Astrocyte of the hippocampus (primary cell): ENCODE measurements around the gene IBA57.

ENCODE experiments used
- DNase-seq: peaks from one replicate; pipeline ENCODE4 v3.0.0; 2011; ENCODE audit warnings: low read depth, low spot score

Gene IBA57

DNA sequence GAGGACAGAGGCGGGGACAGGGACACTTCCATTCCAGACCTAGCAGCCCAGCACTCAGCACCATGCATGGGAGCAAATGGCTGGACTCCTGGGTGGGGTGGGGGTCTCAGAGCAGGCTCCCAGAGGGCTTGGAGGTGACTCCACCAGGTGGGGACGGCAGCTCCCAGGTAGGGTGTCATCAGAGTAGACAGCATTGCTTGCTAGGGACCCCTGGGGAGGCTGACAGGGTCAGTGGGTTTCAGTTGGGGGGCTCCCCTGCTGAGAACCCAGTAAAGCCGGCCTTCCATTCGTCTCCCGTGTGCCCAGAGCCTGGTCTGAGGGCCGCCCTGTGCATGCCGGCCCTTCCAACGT, 20.6 kb upstream of the IBA57 start:
- DNase-seq: no peak

DNA sequence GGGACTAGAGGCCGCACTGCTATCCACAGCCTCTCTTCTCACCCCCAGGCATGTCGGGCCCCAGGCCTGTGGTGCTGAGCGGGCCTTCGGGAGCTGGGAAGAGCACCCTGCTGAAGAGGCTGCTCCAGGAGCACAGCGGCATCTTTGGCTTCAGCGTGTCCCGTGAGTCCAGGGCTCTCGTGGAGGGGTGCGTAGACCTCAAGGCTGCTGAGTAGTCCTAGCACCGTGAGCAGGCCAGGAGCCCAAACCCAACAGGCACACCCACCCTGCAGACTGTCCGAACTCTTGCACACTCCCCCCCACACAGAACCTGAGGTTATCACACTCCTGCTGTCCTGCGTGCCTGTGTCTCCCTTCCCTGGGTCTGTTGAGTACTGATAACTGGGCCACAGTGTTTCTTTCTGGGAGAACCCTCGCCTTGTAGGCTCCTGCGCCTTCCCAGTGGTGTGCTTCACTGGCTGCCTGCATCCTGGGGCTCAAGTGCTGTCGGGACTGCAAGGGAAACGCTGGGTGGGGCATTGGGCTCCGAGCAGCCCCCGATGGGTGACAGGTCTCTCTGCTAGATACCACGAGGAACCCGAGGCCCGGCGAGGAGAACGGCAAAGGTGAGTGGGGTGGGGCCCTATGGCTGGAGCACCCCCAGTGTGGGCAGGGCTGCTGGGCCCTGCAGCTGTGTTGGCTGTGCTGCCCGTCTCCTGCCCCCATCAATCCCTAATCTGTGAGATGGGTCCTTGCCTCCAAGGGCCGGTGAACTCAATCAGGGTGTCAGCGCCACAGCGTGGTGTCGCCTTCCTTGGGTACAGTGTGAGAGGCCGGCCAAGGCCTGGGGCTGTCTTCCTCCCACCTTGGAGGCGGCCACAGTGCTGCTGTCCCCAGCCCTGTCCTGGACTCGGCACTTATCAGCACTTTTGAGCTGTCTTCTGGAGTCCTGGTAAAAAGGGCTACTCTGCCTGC, 19.9 kb upstream of the IBA57 start:
- DNase-seq: no peak

DNA sequence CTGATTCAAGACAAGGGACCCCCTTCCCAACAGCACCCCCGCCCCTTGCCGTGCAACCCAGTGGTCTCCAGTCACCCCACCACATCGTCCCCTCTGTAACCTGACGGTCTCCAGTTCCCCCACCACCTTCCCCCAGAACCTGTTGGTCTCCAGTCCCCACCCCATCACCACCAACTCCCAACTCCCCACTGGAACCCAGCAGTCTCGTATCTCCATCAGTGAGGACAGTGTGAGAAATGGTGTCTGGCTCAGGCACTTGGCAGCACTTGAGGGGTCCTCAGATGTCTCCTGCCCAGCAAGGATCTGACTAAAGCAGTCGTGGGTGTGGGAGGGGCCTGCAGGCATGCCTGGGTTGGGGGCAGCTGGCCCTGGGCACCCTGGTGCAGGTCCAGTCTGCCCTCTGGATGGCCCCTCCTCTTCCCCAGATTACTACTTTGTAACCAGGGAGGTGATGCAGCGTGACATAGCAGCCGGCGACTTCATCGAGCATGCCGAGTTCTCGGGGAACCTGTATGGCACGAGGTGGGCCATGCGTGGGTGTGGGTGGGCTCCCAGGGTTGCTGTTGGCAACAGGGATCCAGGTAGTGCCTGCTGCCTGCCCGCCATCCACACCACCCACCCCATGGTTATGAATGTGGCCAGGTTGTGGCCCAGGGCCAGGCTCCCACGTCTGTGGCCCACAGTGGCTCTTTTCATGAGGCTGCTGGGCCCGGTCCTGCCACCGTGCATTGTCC, 19.0 kb upstream of the IBA57 start:
- DNase-seq: no peak

DNA sequence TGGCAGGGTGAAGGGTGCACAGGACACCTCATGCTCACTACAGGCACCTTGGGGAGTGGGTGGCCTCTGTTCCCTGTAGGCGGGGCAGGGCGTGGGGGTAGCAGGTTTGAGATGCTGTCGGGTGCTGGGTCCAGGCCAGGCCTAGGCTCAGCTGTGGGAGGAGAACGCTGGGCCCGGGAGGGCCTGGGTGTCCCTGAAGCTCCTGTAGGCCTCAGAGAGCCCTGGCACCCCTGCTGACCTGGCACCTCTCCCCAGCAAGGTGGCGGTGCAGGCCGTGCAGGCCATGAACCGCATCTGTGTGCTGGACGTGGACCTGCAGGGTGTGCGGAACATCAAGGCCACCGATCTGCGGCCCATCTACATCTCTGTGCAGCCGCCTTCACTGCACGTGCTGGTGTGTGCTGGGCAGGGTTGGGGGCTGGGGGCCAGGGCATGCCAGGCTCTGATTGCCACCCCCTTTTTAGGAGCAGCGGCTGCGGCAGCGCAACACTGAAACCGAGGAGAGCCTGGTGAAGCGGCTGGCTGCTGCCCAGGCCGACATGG, 18.4 kb upstream of the IBA57 start:
- DNase-seq: no peak

DNA sequence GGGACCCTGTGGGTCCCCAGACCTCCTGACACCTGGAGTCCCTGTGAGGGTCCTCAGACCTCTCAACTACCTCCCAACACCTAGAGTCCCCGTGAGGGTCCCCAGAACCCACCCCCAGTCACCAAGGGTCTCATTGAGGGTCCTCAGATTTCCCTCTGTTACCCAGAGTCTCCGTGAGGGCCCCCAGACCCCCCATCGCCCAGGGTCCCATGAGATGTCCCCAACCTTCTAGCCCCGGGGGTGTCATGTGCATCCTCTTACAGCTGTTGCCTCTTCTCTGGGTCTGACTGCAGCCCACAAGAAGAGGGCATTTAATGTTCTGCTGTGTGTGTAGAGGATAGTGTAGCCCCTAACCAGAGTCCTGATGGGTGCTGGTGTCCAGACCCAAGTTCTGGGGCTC, 17.8 kb upstream of the IBA57 start:
- no peak for DNase-seq

DNA sequence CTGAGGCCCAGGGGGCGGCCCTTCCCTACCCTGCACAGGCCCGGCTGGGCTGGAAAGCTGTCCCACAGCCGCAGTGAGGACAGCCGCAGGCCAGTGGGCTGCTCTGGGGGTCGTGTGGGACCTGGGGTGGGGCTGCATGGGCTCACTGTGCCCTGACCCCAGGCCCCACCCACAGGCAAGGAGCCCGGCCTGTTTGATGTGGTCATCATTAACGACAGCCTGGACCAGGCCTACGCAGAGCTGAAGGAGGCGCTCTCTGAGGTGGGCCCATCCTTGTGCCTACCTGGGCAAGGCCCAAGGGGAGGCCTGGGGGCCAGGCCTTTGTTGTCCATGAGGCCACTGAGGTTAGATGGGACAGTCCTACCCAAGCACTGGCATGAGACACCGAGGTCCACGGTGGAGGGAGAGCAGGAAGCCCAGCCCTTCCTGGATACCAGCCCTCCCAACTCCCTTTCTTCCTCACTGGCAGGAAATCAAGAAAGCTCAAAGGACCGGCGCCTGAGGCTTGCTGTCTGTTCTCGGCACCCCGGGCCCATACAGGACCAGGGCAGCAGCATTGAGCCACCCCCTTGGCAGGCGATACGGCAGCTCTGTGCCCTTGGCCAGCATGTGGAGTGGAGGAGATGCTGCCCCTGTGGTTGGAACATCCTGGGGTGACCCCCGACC, 17.3 kb upstream of the IBA57 start:
- no peak for DNase-seq

DNA sequence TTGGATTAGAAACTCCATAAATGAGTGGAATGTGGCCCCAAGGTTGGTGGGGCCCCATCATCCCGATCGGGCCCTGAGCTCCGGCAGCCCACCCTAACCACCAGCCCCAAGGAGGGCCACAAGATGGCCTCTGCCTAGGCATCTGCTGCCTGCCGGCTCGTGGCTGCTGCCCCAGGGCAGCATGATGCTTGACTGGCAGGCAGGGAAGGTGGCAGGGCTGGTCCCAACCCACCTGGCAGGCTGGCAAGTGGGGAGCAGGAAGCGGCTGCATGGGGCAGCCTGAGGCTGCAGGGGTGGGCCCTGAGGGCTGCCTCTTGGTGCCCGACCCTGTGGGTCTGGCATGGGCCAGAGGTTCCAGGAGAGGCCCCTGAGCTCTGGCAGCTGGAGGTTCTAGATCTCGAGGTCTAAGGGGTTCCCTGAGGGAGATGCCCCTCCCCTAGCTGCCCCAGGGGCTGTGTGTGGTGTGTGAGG, 16.6 kb upstream of the IBA57 start:
- no peak for DNase-seq

DNA sequence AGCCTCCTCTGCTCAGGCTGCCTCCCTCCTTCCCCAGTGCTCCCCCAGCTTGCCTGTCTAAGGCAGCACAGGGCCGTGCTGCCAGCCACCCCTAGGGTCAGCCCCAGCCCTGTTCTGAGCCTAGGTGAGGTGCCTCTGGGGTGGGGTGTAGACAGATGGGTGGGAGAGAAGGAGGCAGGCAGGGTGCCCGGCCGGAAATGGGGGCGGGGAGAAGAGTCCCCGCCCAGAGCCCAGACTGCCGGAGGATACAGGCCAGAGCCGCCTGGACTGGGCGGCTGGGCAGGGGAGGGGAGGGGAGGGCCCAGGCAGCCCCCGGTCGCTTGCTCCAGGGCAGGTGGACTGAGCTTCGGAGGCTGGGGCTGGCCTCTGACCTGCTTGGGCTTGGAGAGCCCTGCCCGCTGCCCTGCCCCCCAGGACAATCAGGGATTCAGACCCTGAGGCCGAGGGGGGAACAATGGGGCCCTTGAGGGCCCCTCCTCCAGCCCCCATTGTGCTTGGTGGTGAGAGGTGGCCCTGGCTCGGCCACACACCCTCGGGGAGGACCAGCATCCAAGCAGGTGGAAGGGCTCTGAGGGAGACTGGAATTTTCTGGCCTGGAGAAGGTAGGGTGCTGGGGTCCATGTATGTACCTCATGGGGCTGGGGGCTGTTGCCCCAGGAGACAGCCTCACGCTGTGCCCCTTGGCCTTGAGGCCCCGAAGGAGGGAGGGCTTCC, 16.0 kb upstream of the IBA57 start, which contains the start of gene GJC2:
Gene GJC2, plus strand, starts transcription at position 525 of the 714 bp plus-strand sequence. CDS start 7,829 bp downstream, outside the sequence.
- DNase-seq: peak; percentile 23

DNA sequence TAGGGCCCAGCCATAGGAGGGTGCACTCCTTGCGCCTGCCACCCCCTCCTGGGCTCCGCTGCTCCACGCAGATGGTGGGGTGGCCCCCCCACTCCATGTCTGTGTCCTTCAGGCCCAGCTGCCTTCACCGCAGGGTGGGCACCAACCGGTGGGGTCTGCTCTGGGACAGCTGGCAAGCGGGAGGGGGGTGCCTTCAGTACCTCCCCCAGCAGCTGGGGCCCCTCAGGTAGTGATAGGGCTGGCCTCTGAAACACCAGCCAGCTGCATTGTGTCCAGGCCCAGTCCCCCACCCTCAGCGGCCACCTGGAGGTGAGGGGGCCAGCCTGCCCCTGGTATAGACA, 15.5 kb upstream of the IBA57 start:
- no peak for DNase-seq

DNA sequence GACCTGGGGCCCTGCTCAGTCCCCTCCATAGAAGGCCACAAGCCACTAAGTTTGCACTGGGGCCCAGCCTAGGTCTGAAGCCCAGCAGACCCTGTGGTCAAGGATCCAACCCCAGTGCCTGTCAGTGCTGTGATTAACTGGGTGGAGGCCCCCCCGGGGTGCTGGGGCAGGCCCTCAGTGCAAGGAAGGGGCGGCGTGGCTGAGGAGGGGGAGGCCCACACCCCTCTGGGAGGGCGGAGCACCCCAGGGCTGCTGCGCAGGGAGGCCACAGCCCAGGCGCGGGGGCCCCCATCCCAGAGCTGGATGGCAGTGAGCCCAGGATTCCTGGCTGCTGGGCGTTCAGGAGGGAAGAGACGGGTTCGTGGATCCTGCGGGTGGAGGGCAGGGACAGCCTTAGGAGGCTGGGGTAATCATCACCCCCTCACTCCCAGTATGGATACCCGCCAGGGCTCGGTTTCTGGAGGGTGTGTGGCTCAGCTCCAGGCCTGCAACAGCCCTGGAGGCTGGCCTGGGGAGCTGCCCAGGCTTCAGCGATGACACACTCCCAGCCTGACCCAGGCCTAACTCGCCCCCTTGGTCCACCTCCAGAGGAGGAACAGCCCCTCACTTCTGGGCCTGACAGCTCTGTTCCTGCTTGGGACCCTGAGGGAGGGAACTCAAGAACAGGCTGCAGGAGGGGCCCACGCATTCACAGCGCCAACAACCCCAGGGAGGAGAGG, 15.0 kb upstream of the IBA57 start:
- DNase-seq: peak; percentile 78

DNA sequence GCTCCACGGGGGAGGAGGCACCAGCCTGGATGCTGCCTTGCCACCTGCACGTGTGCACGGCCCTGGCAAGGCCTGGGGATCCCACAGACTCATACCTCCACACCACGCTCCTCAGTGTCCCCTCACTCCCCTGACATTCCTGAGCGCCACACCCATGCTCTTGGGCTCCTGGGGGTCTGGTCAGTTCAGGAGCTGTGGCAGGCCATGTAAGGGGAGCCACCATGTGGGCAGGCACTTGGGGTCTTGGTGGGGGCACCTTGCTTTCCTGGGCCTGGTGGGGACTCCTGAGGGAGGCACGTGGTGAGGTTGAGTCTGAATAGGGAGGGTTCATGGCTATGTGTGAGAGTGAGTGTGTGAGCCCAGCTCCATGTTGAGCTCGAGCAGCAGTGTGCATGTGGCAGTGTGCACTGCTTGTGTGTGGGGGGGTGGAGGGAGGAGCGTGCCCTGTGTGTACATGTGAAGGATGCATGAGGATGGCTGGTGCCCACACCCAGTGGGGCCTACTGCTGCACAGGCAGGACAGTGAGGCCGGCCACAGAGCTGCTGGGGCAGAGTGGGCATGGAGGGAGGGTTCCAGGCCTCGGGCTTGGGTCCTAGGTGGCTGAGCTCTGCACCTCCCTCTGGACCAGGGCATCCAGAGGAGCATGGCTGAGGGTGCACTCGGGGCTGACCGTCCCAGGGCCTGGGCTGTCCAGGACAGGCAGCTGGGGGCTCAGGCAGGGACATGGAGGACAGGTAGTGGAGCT, 14.3 kb upstream of the IBA57 start:
- no peak for DNase-seq

DNA sequence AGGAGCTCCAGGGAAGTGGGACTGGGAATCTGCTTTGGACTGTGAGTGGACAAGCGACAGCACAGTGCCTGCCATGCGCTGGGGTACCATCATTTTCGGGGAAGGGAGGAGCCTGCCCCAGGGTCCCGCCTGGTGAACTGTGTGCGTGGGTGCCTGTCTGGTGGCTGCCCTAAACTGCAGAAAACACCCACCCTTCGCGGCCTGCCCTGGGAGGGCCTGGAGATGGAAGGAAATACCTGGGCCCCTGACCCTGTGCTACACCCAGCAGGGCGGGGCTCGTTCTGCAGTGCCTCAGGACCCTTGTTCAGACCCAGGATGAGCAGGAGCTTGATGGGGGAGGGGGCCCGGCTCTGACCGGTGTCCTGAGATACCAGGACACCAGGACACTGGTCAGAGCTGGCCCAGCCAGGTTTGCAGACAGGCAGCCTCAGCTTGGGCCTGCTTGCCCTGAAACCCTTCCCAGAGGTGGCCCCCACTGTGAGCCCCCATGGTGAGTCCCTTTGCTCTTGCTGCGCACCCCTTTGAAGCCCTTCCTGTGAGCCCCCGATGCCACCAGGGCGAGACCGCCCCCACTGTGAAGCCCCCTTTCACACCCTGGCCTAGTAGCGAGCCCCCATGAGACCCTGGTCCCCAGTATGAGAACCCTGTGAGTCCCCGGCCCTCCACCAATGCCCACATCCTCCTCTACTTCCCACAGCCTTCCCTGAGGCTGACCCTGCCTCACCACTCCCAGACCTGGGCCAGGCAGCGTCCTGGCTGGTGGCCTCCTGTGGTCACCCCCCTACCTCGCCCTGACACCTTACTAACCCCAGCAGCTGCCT, 13.3 kb upstream of the IBA57 start:
- no peak for DNase-seq

DNA sequence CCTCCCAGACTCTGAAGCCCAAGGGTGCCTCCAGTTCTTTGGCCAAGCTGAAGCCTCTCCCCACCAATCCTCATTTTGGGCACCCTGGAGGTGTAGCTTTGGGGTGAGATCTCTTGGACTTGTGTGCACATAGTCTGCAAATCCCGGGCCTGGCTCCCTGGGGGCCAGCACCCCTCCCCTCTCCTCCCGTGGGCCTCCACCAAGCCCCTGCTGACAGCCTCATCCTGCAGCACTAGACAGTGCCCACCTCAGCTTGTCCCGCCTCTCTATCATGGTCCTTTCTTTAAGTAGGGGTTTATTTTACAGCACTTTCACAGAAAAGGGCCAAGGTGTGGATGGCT, 12.7 kb upstream of the IBA57 start:
- DNase-seq: no peak

DNA sequence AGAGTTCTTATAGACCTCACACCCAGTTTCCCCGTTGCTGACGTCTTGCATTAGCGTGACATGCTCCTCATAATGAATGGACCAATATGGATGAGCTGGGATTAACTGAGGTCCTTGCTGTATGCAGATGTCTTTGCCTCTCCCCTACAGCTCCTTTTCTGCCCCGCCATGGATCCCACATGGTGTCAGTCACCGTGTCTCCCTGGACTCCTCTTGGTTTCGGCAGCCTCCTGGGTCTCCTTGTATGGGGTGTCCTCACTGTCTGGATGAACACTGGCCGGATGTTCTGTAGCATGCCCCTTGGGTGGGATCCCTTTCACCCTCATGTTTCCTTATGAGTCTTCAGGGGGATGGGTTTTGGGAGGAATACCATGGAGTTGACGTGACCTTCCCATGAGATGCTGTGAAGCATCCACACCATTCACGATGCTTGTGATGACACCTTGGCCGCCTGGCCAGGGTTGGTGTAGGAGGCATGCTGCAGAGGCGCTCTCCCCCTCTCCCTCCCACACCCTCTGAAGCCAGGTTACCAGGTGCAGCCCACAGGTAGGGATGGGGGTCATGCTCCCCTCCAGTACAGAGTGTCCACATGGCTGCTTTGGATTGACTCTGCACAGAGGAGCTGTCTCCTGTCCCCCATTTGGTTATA, 11.5 kb upstream of the IBA57 start:
- DNase-seq: no peak

DNA sequence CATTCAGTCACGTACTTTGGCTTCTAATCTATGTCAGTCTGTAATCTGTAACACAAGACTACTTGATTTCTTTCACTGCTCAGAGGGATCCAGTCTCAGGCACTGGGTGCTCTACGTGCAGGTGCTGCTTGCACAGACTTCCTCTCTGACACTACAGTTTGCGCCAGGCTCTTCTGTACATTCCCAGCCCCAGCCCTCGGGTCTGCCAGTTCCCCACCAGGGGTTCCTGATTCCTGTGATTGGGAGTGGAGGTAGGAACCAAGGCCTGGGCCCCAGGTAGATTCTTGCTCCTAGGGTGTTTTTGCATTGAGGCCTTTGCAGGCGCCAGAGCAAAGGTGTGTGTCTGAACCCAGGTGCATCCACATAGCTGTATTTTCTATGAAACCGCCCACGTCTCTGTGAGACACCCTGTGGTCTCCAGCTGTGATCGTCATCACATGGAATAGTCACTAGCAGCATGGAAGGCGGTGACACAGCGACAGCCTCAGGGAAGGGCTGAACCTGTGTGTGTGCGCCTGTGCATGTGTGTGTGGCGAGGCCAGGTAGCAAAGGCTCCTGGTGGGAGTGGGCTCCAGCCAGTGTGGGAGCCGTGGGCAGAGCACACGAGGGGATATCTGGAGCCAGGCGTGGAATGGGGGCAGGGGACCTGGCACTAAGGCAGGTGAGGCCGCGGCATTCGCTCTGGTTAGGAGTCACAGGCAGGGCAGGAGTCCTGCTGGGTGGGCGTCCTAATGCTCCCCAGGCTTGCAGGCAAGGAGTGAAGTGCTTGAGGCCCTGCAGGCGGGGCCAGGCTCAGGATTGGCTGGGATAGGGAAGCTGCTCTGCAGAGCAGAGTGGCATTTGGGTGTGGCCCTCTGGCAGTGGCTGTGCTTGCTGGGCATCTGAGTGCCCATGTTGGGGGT, 10.7 kb upstream of the IBA57 start:
- DNase-seq: no peak

DNA sequence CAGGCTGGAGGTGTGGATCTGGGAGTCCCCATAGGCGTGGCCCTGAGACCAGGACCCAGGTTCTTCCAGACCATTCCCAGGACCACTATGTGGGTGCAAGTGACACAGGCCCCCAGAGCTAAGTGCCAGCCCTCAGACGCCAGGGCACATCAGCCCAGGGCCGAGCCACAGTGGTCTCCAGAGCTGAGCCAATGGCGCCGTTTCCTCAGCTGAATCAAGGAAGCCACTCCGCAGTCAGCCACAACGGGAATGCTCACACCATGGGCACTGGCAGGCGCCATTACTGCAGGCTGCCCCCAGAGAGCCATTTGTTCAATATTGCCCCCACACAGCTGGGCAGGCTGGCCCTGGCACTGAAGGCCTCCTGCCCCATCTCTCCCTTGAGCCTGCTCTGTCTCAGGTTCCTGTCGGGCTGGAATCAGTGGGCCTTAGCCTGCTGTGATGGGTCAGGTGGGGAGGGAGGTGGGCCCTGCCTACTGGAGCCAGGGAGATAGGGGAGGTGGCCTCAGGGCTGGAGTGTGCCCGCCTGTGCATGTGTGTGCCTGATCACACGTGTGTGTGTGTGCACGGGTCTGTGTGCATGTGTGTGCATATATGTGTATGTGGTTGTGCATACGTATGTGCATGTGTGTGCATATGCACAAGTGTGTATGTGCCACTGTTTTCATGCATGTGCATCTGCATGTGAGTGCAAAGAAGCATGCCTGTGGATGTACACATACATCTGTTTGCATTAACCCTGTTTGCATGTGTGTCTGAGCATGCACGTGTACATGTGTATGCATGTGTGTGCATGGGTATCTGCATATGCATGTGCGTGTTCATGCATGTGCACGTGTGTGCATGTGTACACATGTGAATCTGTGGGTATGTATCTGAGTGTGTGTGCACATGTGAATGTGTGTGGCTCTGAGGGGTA, 9.7 kb upstream of the IBA57 start:
- no peak for DNase-seq

DNA sequence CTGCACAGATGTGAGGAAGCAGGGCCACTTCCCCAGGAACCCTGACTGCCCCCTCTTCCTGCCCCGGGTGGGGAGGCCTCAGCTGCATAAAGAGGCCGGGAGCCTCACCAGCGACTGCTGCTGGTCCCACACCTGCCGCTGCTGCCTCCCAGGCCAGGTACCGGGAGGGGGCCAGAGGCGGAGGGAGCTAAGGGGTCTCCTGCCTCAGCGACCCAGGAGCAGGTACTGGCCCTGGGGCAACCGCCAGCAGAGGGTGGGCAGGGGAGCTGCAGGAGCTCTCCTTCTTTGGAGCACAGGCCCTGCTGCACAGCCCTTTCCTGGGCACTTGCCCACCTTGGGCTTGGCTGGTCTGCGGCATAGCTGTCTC, 9.1 kb upstream of the IBA57 start:
- DNase-seq: no peak
